Erythroblast (primary cell): ENCODE measurements around the gene CDC42EP4.

ENCODE experiments used
- GATA1 ChIP-seq: IDR thresholded peaks from 2 replicates; pipeline ENCODE4 v1.6.1; 2011; ENCODE audit warnings: low read depth, mild to moderate bottlenecking, control low read depth, low read length, moderate library complexity
- POLR2A ChIP-seq: IDR thresholded peaks from 2 replicates; pipeline ENCODE4 v1.6.1; 2011; ENCODE audit warnings: mild to moderate bottlenecking, low read length

- no peak for TF ChIP-seq POLR2A
- TF ChIP-seq GATA1: no peak
These were observed 24.0 kb upstream of the CDC42EP4 start for GRCh38 chr17:73335591-73336407.
